CD14-positive monocyte (primary cell): ENCODE results near the gene LYRM4. TPM values are rescaled to one million over a fixed set of nuclear protein-coding genes. Genes with fewer than 3 reads are reported as not detected.

Experiments
- DNase-seq, 3 donors: peaks; one replicate each; pipeline ENCODE4 v3.0.0-alpha.2; 2011 to 2022
- H2AFZ ChIP-seq: 2 replicates; pipeline ENCODE4 v1.6.0; 2012; ENCODE audit warnings: mild to moderate bottlenecking, low read depth, low read length, inconsistent platforms; ENCODE audit not compliant: insufficient read depth, poor library complexity, severe bottlenecking
- H3K27ac ChIP-seq, 2 donors: 1 replicate in 1 of 2; 2 replicates in 1 of 2; pipeline ENCODE4 v1.5.1; 2012 to 2013; ENCODE audit warnings: low read length in 2 of 2, control low read depth in 1 of 2, inconsistent platforms in 1 of 2, low read depth in 1 of 2, mild to moderate bottlenecking in 1 of 2
- H3K27me3 ChIP-seq, 2 donors: one replicate each; pipeline versions ENCODE4 v1.6.0 to v1.6.1; 2011 to 2013; ENCODE audit warnings: low read length in 2 of 2; ENCODE audit not compliant: control insufficient read depth in 2 of 2, insufficient read depth in 2 of 2
- H3K36me3 ChIP-seq, 2 donors: replicated peaks in 1 of 2; 1 replicate in 1 of 2; 2 replicates in 1 of 2; pipeline versions ENCODE4 v1.5.1 to v1.6.1; 2012 to 2013; ENCODE audit warnings: low read length in 2 of 2, control low read depth in 1 of 2, inconsistent platforms in 1 of 2, mild to moderate bottlenecking in 1 of 2; ENCODE audit not compliant: insufficient read depth in 2 of 2, control insufficient read depth in 1 of 2
- H3K4me1 ChIP-seq, 2 donors: 1 replicate in 1 of 2; 2 replicates in 1 of 2; pipeline versions ENCODE4 v1.5.1 to v1.6.1; 2012 to 2013; ENCODE audit warnings: low read length in 2 of 2, control low read depth in 1 of 2, inconsistent platforms in 1 of 2, mild to moderate bottlenecking in 1 of 2, moderate library complexity in 1 of 2; ENCODE audit not compliant: insufficient read depth in 2 of 2, control insufficient read depth in 1 of 2
- H3K4me2 ChIP-seq: replicated peaks from 2 replicates; pipeline ENCODE3; 2012; ENCODE audit warnings: low read length, moderate library complexity, mild to moderate bottlenecking; ENCODE audit not compliant: poor library complexity, severe bottlenecking; ENCODE audit errors: extremely low read depth
- H3K4me3 ChIP-seq, 3 experiments: fragments of 200-600 bp in 1 of 3; sonication (generic) in 1 of 3; replicated peaks in 1 of 3; 1 replicate in 2 of 3; 2 replicates in 1 of 3; pipeline ENCODE4 v1.5.1; 2011 to 2013; ENCODE audit warnings: low read length in 3 of 3, mild to moderate bottlenecking in 3 of 3, control low read depth in 2 of 3, low read depth in 2 of 3, inconsistent platforms in 1 of 3, moderate library complexity in 1 of 3
- H3K79me2 ChIP-seq: 2 replicates; pipeline ENCODE4 v1.6.0; 2012; ENCODE audit warnings: mild to moderate bottlenecking, control low read depth, inconsistent platforms, low read length, moderate library complexity; ENCODE audit not compliant: insufficient read depth
- H3K9ac ChIP-seq: 2 replicates; pipeline ENCODE4 v1.6.0; 2017; ENCODE audit warnings: low read length, mild to moderate bottlenecking; ENCODE audit not compliant: insufficient read depth, poor library complexity, severe bottlenecking
- H3K9me3 ChIP-seq, 2 donors: replicated peaks in 1 of 2; 1 replicate in 1 of 2; 2 replicates in 1 of 2; pipeline versions ENCODE4 v1.5.1 to v1.6.1; 2012 to 2013; ENCODE audit warnings: low read length in 2 of 2, control low read depth in 1 of 2; ENCODE audit not compliant: control insufficient read depth in 1 of 2, insufficient read depth in 1 of 2
- H4K20me1 ChIP-seq: 2 replicates; pipeline ENCODE4 v1.6.0; 2012; ENCODE audit warnings: mild to moderate bottlenecking, low read length, control low read depth, moderate library complexity; ENCODE audit not compliant: insufficient read depth
- H3K27ac Mint-ChIP-seq, 7 donors: one replicate each; pipeline ENCODE4 v1.8.0; 2020; ENCODE audit warnings: mild to moderate bottlenecking in 7 of 7, mixed read lengths in 7 of 7, moderate library complexity in 6 of 7, inconsistent platforms in 2 of 7
- H3K27me3 Mint-ChIP-seq, 3 donors: one replicate each; pipeline ENCODE4 v1.8.0; 2021 to 2022; ENCODE audit warnings: low read depth in 3 of 3, mild to moderate bottlenecking in 3 of 3, mixed read lengths in 3 of 3, moderate library complexity in 3 of 3, inconsistent platforms in 1 of 3
- H3K36me3 Mint-ChIP-seq, 2 donors: one replicate each; pipeline ENCODE4 v1.8.0; 2020; ENCODE audit warnings: mixed read lengths in 2 of 2, inconsistent platforms in 1 of 2, mild to moderate bottlenecking in 1 of 2
- H3K4me1 Mint-ChIP-seq: one replicate; pipeline ENCODE4 v1.8.0; 2020; ENCODE audit warnings: mild to moderate bottlenecking, mixed read lengths
- H3K4me3 Mint-ChIP-seq, 2 donors: one replicate each; pipeline ENCODE4 v1.8.0; 2020; ENCODE audit warnings: mild to moderate bottlenecking in 2 of 2, mixed read lengths in 2 of 2, moderate library complexity in 1 of 2
- H3K9me3 Mint-ChIP-seq, 7 donors: one replicate each; pipeline ENCODE4 v1.8.0; 2020 to 2022; ENCODE audit warnings: mixed read lengths in 7 of 7, mild to moderate bottlenecking in 6 of 7, moderate library complexity in 6 of 7, inconsistent platforms in 2 of 7
- WGBS: methylation state at CpG from one replicate; pipeline ENCODE4 v1.1.5; 2013; ENCODE audit warnings: missing lambda C conversion rate; ENCODE audit not compliant: insufficient coverage; 5-methylcytosine and 5-hydroxymethylcytosine counted together
- intact Hi-C, 2 donors: fragments of 100-400 bp; cut with micrococcal nuclease; formaldehyde crosslinking; loops; one replicate each; pipeline versions ENCODE4 v1.15.0 to v1.15.1; 2023
- polyA plus RNA-seq, 3 donors: library from polyadenylated mRNA; depleted of rRNA in 1 of 3; unstranded in 2 of 3; stranded (reverse) in 1 of 3; fragments of 300-500 nt in 2 of 3; fragments of >200 nt in 1 of 3; fragmentation: Illumina TruSeq in 2 of 3; gene quantifications; 1 replicate in 2 of 3; 2 replicates in 1 of 3; pipeline ENCODE4 v1.2.3, GENCODE V29; 2012 to 2021
- TF ChIP-seq, protein P1 (sequence below): fragments of 200-600 bp; IDR thresholded peaks from one replicate; pipeline ENCODE4 v1.8.0; 2022; ENCODE audit warnings: antibody characterized with exemption, mild to moderate bottlenecking

LYRM4 gene
- polyA plus RNA-seq, 3 donors = 13.7 to 19.6 (median 18.1) TPM

DNA sequence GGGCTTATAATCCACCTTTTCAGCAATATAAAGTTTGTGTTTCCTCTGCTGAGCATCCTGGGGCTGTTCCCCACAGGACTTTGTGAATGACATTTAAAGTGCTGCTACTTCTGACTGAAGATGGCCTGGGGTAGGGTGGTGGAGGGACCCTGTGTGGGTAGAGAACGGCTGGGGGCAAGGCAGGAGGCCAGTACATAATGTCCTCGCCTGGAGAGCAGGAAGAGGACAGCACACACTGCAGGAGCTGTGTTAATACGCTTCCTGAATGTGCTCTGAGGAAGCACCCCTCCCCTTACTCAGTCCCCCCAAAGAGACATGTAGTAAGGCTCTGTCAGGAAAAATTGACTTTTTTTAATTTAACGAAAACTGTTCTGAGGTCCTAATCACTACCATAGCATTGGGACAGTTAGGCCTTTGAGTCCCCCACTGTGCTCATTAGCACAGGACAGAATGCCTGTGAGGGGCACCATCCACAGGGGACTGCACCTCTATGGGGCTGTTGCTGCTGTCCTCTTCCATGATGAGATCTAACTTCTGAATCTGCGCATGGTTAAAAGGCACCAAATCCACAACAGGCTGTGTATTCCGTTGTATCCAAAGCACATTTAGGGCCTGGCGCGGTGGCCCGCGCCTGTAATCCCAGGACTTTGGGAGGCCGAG is 68.5 kb downstream of the LYRM4 start:
- Histone ChIP-seq H3K4me3 (no peak overlapping the region), H2AFZ (no peak overlapping the region), H3K36me3 (no peaks in the 10 kb centered on the region), H3K9ac (peak overlapping the region; percentile 2), H3K4me2 (no peak overlapping the region), H4K20me1 (no peaks in the 10 kb centered on the region), H3K9me3 (no peaks in the 10 kb centered on the region), H3K27me3 (no peaks in the 10 kb centered on the region), H3K27ac (peak overlapping the region in 1 of 2 donors; percentile 16), H3K79me2 (no peaks in the 10 kb centered on the region), H3K4me1 (peaks cover 8 to 13% of the 10 kb centered on the region in 2 donors)
- H3K36me3 Mint-ChIP-seq = peaks cover 0 to 6% of the 10 kb centered on the region in 2 donors
- TF ChIP-seq, protein P1, sequence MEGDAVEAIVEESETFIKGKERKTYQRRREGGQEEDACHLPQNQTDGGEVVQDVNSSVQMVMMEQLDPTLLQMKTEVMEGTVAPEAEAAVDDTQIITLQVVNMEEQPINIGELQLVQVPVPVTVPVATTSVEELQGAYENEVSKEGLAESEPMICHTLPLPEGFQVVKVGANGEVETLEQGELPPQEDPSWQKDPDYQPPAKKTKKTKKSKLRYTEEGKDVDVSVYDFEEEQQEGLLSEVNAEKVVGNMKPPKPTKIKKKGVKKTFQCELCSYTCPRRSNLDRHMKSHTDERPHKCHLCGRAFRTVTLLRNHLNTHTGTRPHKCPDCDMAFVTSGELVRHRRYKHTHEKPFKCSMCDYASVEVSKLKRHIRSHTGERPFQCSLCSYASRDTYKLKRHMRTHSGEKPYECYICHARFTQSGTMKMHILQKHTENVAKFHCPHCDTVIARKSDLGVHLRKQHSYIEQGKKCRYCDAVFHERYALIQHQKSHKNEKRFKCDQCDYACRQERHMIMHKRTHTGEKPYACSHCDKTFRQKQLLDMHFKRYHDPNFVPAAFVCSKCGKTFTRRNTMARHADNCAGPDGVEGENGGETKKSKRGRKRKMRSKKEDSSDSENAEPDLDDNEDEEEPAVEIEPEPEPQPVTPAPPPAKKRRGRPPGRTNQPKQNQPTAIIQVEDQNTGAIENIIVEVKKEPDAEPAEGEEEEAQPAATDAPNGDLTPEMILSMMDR = no peak
- no peak overlapping the region for H3K27ac Mint-ChIP-seq
- H3K9me3 Mint-ChIP-seq = no peaks in the 10 kb centered on the region
- no peak for DNase-seq
- intact Hi-C loops = no loop called here
- peaks cover 23% of the 10 kb centered on the region for H3K4me1 Mint-ChIP-seq
- H3K27me3 Mint-ChIP-seq = peaks cover 0 to 1% (median 0%) of the 10 kb centered on the region in 3 donors
- H3K4me3 Mint-ChIP-seq = no peak overlapping the region
- 96% methylated on average over 8 of the region's 11 CpGs for WGBS

DNA sequence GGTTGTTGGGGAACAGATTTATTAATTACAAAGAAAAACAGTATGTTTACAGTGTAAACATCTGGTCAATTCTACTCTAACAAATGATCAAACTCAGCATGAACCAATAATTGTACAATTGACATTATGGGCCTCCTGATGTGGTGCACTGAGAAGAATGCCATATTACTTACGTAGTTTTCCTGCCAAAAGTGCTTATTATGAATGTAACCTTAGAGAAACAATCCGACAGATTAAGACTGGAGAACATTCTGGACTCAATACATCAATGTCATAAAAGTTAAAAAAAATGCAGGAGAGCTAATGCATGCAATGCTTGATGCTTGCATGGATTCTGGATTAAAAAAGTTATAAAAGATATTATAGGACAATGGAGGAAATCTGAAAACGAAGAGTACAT is 69.0 kb downstream of the LYRM4 start:
- Histone ChIP-seq H3K4me2 (no peak overlapping the region), H3K36me3 (no peaks in the 10 kb centered on the region), H3K9me3 (no peaks in the 10 kb centered on the region), H2AFZ (no peak overlapping the region), H4K20me1 (no peaks in the 10 kb centered on the region), H3K79me2 (no peaks in the 10 kb centered on the region), H3K4me1 (peaks cover 8 to 13% of the 10 kb centered on the region in 2 donors), H3K4me3 (no peak overlapping the region), H3K9ac (no peak overlapping the region), H3K27me3 (no peaks in the 10 kb centered on the region), H3K27ac (no peak overlapping the region)
- DNase-seq = no peak
- WGBS = no CpG with 5 or more reads among the region's 3 CpGs
- H3K4me1 Mint-ChIP-seq = peaks cover 23% of the 10 kb centered on the region
- peaks cover 3 to 6% of the 10 kb centered on the region in 2 donors for H3K36me3 Mint-ChIP-seq
- TF ChIP-seq, protein P1 = no peak
- H3K27ac Mint-ChIP-seq = no peak overlapping the region
- intact Hi-C loops = no loop called here
- H3K4me3 Mint-ChIP-seq = no peak overlapping the region
- peaks cover 0 to 4% (median 0%) of the 10 kb centered on the region in 3 donors for H3K27me3 Mint-ChIP-seq
- H3K9me3 Mint-ChIP-seq = no peaks in the 10 kb centered on the region
